Sigmoid colon (tissue), 7 donors: ENCODE measurements around the gene ASXL1. TPM values are rescaled to one million over a fixed set of nuclear protein-coding genes. Genes with fewer than 3 reads are reported as not detected.
A peak's percentile ranks its signal among the peaks of the same experiment; 100 is the strongest.

Source experiments
- DNase-seq: peaks from one replicate; pipeline ENCODE4 v3.0.0-alpha.2; 2019
- H3K27ac ChIP-seq, 4 donors: fragments of 200-600 bp; sonication (generic); one replicate each; pipeline ENCODE4 v1.5.1; 2016 to 2019; ENCODE audit warnings: mild to moderate bottlenecking in 1 of 4
- H3K27me3 ChIP-seq, 3 donors: fragments of 200-600 bp; sonication (generic); one replicate each; pipeline ENCODE4 v1.5.1; 2019; ENCODE audit warnings: mild to moderate bottlenecking in 1 of 3
- H3K36me3 ChIP-seq, 4 donors: fragments of 200-600 bp; sonication (generic); one replicate each; pipeline ENCODE4 v1.5.1; 2016 to 2019
- H3K4me1 ChIP-seq, 4 donors: fragments of 200-600 bp; sonication (generic); one replicate each; pipeline ENCODE4 v1.5.1; 2017 to 2019
- H3K4me3 ChIP-seq, 4 donors: fragments of 200-600 bp; sonication (generic); one replicate each; pipeline ENCODE4 v1.5.1; 2017 to 2019; ENCODE audit warnings: mild to moderate bottlenecking in 2 of 4, moderate library complexity in 1 of 4
- H3K9me3 ChIP-seq, 4 donors: fragments of 200-600 bp in 3 of 4; sonication (generic) in 3 of 4; one replicate each; pipeline versions ENCODE4 v1.5.1 to v1.6.1; 2013 to 2019
- CTCF ChIP-seq, 4 experiments: fragments of 450-650 bp in 3 of 4; fragments of 200-600 bp in 1 of 4; IDR thresholded peaks; one replicate each; pipeline ENCODE4 v1.5.1; 2016 to 2019; ENCODE audit warnings: antibody characterized with exemption in 4 of 4, mild to moderate bottlenecking in 3 of 4, moderate library complexity in 2 of 4
- EP300 ChIP-seq, 4 donors: sonication (generic); formaldehyde crosslinking; IDR thresholded peaks; one replicate each; pipeline ENCODE4 v1.6.1; 2017; ENCODE audit warnings: antibody characterized with exemption in 4 of 4
- POLR2A ChIP-seq, 2 donors: fragments of 450-650 bp; IDR thresholded peaks; one replicate each; pipeline ENCODE4 v1.6.1; 2016; ENCODE audit warnings: antibody characterized with exemption in 2 of 2, mild to moderate bottlenecking in 2 of 2, moderate library complexity in 2 of 2
- POLR2AphosphoS5 ChIP-seq, 4 donors: sonication (generic); formaldehyde crosslinking; IDR thresholded peaks; one replicate each; pipeline ENCODE4 v1.6.1; 2017; ENCODE audit warnings: antibody characterized with exemption in 4 of 4
- WGBS, 2 donors: extraction: QIAGEN DNeasy Blood & Tissue Kit; methylation state at CpG; one replicate each; pipeline ENCODE4 v1.1.7; 2013; 5-methylcytosine and 5-hydroxymethylcytosine counted together
- intact Hi-C: fragments of 100-400 bp; cut with DNase I; formaldehyde crosslinking; loops from one replicate; pipeline ENCODE4 v1.15.1; 2023
- polyA plus RNA-seq, 3 donors: library from polyadenylated mRNA; stranded (reverse); fragments of 200-250 nt; gene quantifications; one replicate each; pipeline ENCODE4 v1.2.3, GENCODE V29; 2013
- total RNA-seq, 4 donors: library from RNA; depleted of rRNA; stranded (reverse); fragments of >200 nt; gene quantifications; one replicate each; pipeline ENCODE4 v1.1.0, GENCODE V29; 2016
- donor health status: healthy with polysubstance abuse.
- donor health status: Bipolar disorder and iron deficiency.
- donor health status: healthy.

Gene ASXL1
- 100 to 1,000 TPM in 1 of 4 donors, 10 to 100 TPM in 3; 46.7 to 102 (median 77.6) TPM for total RNA-seq
- polyA plus RNA-seq = 10 to 100 TPM in 1 of 3 donors, 1 to 10 TPM in 2; 6.0 to 31.6 (median 6.9) TPM

- Histone ChIP-seq H3K4me1 (peaks cover 0 to 73% (median 59%) of the 10 kb centered on the region in 4 donors), H3K27me3 (no peaks in the 10 kb centered on the region), H3K27ac (peak within 1 kb of the TSS; percentile 96 to 99 (median 96)), H3K9me3 (no peaks in the 10 kb centered on the region), H3K4me3 (peak within 1 kb of the TSS; percentile 94 to 98 (median 97)), H3K36me3 (no peaks in the 10 kb centered on the region)
- TF ChIP-seq POLR2A (IDR thresholded peaks at IDR 0.05) (peak in 1 of 2 donors; percentile 33), EP300 (IDR thresholded peaks at IDR 0.05) (no peak), POLR2AphosphoS5 (IDR thresholded peaks at IDR 0.05) (peak; percentile 64 to 83 (median 76))
- peak; percentile 98 for DNase-seq
- 1% methylated on average over 83 of the region's 83 CpGs for WGBS, 2 donors
- intact Hi-C loops = loop anchor here (1.0 to 5.0 kb wide), 4 partner anchors 81 to 126 kb away; partner anchors contain the start of gene KIF3B
Measured at GRCh38 chr20:32357869-32358631, at the start of gene ASXL1. TSS of gene ASXL1 (plus strand) at chr20:32358331. CDS start at chr20:32358776, 445 bp downstream.

DNA sequence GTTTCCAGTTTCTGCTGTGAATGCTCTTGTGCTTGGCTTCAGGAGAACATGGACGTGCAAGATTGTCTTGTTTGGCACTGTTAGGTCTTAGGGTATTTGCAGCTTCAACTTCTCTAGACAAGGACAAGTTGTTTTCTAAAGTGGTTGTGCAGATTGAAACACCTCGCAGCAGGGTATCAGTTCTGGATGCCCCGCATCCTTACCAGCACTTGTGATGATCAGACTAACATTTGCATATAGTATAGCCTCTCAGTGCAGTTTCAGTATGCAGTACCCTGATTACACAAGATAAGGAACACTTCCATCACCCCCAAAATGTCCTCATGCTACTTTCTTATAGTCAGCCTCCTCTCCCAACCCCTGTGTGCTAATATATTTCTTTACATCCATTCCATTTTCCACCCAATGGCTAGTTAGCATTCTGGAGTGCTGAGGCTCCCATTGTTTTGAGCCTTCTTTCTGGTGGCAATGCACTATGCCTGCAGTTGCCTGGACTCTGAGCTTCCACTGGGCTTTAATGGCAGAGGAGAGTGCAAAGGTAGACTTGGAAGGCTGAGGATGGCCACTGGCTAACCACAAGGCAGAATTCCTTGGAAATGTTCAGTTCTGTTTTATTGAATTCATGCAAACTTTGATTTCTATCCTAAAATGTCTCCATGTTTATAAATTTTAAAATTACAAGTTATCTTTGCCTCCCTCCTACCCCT is 45.3 kb upstream of the ASXL1 start:
- H3K4me3 ChIP-seq = no peak overlapping the region
- H3K36me3 ChIP-seq = peaks cover 0 to 65% (median 16%) of the 10 kb centered on the region in 4 donors
- intact Hi-C loops = no loop called here
- TF ChIP-seq POLR2AphosphoS5 (IDR thresholded peaks at IDR 0.05) = no peak
- no peaks in the 10 kb centered on the region for H3K4me1 ChIP-seq
- H3K27me3 ChIP-seq = no peaks in the 10 kb centered on the region
- H3K9me3 ChIP-seq = no peaks in the 10 kb centered on the region
- H3K27ac ChIP-seq = no peak overlapping the region
- 61 to 62% methylated on average over 3 of the region's 3 CpGs for WGBS, 2 donors
- DNase-seq = no peak

DNA sequence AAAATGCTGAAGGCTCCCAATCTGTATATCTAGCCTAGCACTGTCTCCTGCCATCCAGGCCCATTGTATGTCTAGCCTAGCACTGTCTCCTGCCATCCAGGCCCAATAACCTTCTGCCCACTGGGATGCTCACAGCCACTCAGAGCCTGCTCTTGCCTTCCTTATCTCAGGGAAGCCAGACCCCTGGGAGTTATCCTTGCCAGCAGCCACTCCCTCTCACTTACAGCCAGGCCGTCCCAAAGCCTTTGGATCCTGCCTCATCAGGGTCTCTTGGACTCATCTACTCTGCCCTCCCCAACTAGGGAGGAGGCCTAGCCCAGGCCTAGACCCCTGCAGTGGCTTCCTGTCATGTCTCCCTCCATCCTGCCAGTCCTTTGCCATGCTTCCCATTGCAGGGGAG is 43.4 kb upstream of the ASXL1 start:
- Histone ChIP-seq H3K4me1 (no peaks in the 10 kb centered on the region), H3K9me3 (no peaks in the 10 kb centered on the region), H3K36me3 (peaks cover 0 to 73% (median 17%) of the 10 kb centered on the region in 4 donors), H3K4me3 (no peak overlapping the region), H3K27me3 (no peaks in the 10 kb centered on the region), H3K27ac (no peak overlapping the region)
- WGBS, 2 donors = 91 to 97% methylated on average over 1 of the region's 1 CpG
- TF ChIP-seq POLR2AphosphoS5 (IDR thresholded peaks at IDR 0.05) (no peak), POLR2A (IDR thresholded peaks at IDR 0.05) (no peak), CTCF (IDR thresholded peaks at IDR 0.05) (no peak), EP300 (IDR thresholded peaks at IDR 0.05) (no peak)
- DNase-seq = no peak
- intact Hi-C loops = no loop called here

GRCh38 chr20:32315399-32315798 is 42.7 kb upstream of the ASXL1 start:
- Histone ChIP-seq H3K36me3 (peaks cover 0 to 67% (median 15%) of the 10 kb centered on the region in 4 donors), H3K27ac (no peak overlapping the region), H3K27me3 (no peaks in the 10 kb centered on the region), H3K9me3 (no peaks in the 10 kb centered on the region), H3K4me3 (no peak overlapping the region), H3K4me1 (no peaks in the 10 kb centered on the region)
- WGBS, 2 donors = 97 to 98% methylated on average over 3 of the region's 3 CpGs
- DNase-seq = no peak
- intact Hi-C loops = no loop called here
- no peak for TF ChIP-seq POLR2AphosphoS5 (IDR thresholded peaks at IDR 0.05)

GRCh38 chr20:32315891-32316290 is 42.2 kb upstream of the ASXL1 start:
- Histone ChIP-seq H3K27ac (no peak overlapping the region), H3K27me3 (no peaks in the 10 kb centered on the region), H3K36me3 (peaks cover 0 to 62% (median 13%) of the 10 kb centered on the region in 4 donors), H3K4me1 (no peaks in the 10 kb centered on the region), H3K9me3 (no peaks in the 10 kb centered on the region), H3K4me3 (no peak overlapping the region)
- WGBS, 2 donors = 89 to 91% methylated on average over 2 of the region's 2 CpGs
- DNase-seq = no peak
- TF ChIP-seq CTCF (IDR thresholded peaks at IDR 0.05) (no peak), POLR2AphosphoS5 (IDR thresholded peaks at IDR 0.05) (no peak), POLR2A (IDR thresholded peaks at IDR 0.05) (no peak), EP300 (IDR thresholded peaks at IDR 0.05) (no peak)
- intact Hi-C loops = no loop called here

DNA sequence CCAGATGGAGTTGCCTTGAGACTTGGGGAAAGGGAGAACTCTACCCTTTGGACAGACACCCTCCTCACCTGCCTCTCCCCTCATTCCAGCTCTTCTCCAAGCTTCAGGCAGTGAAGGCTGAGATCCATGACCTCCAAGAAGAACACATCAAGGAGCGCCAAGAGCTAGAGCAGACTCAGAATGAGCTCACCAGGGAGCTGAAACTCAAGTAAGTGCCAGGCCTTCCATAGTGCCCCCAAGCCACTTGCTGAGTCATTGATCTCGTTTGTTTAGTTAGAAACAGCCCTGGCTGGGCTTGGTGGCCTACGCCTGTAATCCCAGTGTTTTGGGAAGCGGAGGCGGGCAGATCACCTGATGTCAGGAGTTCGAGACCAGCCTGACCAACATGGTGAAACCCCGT is 41.5 kb upstream of the ASXL1 start:
- peaks cover 0 to 59% (median 13%) of the 10 kb centered on the region in 4 donors for H3K36me3 ChIP-seq
- H3K4me3 ChIP-seq = no peak overlapping the region
- TF ChIP-seq POLR2AphosphoS5 (IDR thresholded peaks at IDR 0.05) (no peak), POLR2A (IDR thresholded peaks at IDR 0.05) (no peak), CTCF (IDR thresholded peaks at IDR 0.05) (no peak), EP300 (IDR thresholded peaks at IDR 0.05) (no peak)
- intact Hi-C loops = no loop called here
- no peak overlapping the region for H3K27ac ChIP-seq
- DNase-seq = no peak
- WGBS, 2 donors = 87 to 94% methylated on average over 7 of the region's 7 CpGs
- no peaks in the 10 kb centered on the region for H3K9me3 ChIP-seq
- no peaks in the 10 kb centered on the region for H3K27me3 ChIP-seq
- no peaks in the 10 kb centered on the region for H3K4me1 ChIP-seq
